ENCODE results near the gene PAK5.
"Not testable (repeated sequence)": the region's sequence is repeated elsewhere in the genome, so short reads cannot be mapped to it uniquely, and the experiment has no call there.

PAK5 gene

DNA sequence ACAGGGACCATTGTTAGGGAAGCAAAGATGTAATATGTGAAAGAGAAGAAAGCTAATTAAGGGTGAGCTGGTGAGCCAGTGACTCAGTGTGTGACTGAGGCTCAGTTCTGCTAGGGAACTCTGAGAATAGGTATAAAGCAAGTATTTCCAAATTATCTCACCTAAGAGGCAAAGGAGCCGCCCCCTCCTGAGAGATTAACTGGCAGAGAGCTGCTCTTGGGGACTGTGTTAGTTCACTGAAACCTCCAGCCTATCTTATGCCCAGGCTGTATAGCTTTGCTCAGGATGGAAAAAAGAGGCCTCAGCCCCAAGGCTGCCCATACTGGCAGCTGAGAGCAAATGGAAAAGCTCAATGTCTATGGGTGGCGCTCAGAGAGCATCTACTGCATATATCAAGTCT, 152.0 kb downstream of the PAK5 start:
- Mint-ChIP-seq H3K36me3 (ENCODE audit: low read depth) (no peaks in the 10 kb centered on the region), H3K4me3 (no peak overlapping the region), H3K4me1 (ENCODE audit: low read depth) (no peaks in the 10 kb centered on the region), H3K27ac (no peak overlapping the region), H3K27me3 (ENCODE audit: low read depth) (no peaks in the 10 kb centered on the region), H3K9me3 (no peaks in the 10 kb centered on the region)
- no peak for DNase-seq (ENCODE audit: low spot score)

DNA sequence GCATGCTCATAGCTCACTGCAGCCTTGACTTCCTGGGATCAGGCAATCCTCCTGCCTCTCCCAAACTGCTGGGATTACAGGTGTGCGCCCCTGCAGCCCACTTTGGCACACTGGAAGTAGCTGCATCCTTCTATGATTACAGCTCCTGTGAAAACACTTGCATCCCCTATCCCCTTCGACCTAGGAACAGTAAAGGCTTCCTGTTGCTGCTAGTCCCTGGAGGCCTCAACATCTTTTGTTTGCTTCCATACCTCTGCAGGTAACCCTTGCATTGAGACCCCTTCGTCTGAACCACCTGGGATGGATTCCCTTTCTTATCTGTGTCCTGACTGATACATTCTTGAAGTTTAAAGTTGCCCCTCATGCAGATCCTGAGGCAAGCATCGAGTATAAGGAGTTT, 152.4 kb downstream of the PAK5 start:
- DNase-seq (ENCODE audit: low spot score): no peak
- Mint-ChIP-seq H3K9me3 (no peaks in the 10 kb centered on the region), H3K36me3 (ENCODE audit: low read depth) (no peaks in the 10 kb centered on the region), H3K27ac (no peak overlapping the region), H3K4me3 (no peak overlapping the region), H3K4me1 (ENCODE audit: low read depth) (no peaks in the 10 kb centered on the region), H3K27me3 (ENCODE audit: low read depth) (no peaks in the 10 kb centered on the region)

DNA sequence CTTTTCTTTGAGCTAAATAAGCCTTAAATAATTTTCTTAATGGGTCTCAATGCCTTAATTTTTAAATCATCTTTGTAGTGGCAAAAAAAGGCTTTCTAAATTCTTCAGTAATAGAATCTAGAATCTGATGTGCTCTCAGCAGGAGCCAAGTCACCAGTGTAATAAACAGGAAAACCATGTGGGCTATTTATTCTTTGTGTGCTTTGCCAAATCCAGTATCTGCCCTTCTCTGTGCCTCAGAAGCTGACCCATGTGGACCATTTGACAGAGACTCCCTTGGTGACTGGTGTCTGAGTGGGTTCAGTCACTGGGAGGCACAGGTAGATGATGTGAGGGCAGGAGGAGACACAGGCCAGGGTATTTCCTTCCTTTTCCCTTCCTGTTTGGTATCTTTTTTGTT, 152.9 kb downstream of the PAK5 start:
- Mint-ChIP-seq H3K27me3 (ENCODE audit: low read depth) (no peaks in the 10 kb centered on the region), H3K27ac (no peak overlapping the region), H3K4me3 (no peak overlapping the region), H3K4me1 (ENCODE audit: low read depth) (no peaks in the 10 kb centered on the region), H3K36me3 (ENCODE audit: low read depth) (no peaks in the 10 kb centered on the region), H3K9me3 (no peaks in the 10 kb centered on the region)
- DNase-seq (ENCODE audit: low spot score): no peak

DNA sequence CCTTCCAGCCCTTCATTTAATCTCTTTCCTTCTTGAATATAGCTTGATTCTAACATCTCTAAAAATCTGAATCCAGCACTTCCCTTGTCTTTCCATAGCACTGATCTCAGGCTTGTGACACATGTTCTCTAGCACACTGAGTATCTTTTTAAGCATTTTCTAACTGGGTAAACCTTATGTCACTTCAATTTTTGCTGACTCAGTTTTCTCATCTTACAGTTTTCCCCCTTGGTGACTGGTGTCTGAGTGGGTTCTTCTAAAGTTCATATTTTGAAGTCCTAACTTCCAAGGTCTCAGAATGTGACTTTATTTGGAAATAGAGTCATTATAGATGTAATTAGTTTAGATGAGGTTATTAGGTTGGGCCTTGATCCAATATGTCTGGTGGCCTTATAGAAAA, 153.9 kb downstream of the PAK5 start:
- H3K27me3 Mint-ChIP-seq (ENCODE audit: low read depth): no peaks in the 10 kb centered on the region
- H3K27ac Mint-ChIP-seq: no peak overlapping the region
- no peak overlapping the region for H3K4me3 Mint-ChIP-seq
- H3K36me3 Mint-ChIP-seq (ENCODE audit: low read depth): no peaks in the 10 kb centered on the region
- no peaks in the 10 kb centered on the region for H3K4me1 Mint-ChIP-seq (ENCODE audit: low read depth)
- H3K9me3 Mint-ChIP-seq: no peaks in the 10 kb centered on the region
- no peak for DNase-seq (ENCODE audit: low spot score)

DNA sequence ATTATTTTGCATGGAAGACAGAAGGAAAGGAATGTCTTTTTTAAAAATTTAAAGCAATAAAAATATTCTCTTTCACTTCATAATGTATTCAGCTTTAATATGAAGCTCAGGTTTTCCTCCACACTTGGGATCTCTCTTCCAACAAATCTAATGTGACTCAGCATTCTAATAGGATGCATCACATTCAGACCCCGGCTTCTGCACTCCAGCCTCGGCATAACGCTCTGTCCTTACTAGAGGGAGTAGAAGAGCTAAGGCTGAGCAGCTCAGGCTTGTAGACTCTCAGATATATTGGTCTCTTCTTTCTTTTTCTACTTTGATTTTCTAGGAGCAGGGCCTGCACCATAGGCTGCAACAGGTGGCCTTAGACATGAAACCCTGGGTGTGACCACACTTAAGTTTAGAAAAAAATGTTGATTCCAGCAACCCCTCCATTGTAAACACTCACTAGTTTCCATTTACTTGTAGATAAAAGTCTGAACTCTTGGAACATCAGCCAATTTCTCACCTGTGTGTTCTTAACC, 161.7 kb downstream of the PAK5 start:
- DNase-seq (ENCODE audit: low spot score): no peak
- no peak overlapping the region for H3K27ac Mint-ChIP-seq
- H3K9me3 Mint-ChIP-seq: no peaks in the 10 kb centered on the region
- no peaks in the 10 kb centered on the region for H3K27me3 Mint-ChIP-seq (ENCODE audit: low read depth)
- H3K36me3 Mint-ChIP-seq (ENCODE audit: low read depth): no peaks in the 10 kb centered on the region
- H3K4me3 Mint-ChIP-seq: no peak overlapping the region
- no peaks in the 10 kb centered on the region for H3K4me1 Mint-ChIP-seq (ENCODE audit: low read depth)

DNA sequence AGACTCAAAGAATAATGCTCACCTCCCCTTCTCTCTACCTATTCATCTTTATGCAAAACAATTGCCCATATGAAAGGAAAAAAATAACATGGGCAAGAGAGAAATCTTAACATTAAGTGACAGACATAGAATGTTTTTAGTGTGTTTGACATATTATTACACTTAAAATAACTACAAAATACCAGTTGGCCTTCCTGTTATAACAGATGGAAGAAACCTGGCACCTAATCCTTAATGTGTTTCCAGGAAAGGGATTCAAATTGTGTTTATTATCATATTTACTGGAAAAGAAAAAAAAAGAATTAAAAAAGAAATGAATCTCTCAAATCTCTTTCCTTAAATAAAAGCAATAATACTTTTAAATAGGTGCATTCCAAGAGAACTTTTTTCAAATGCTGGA, 165.9 kb downstream of the PAK5 start:
- H3K36me3 Mint-ChIP-seq (ENCODE audit: low read depth): no peaks in the 10 kb centered on the region
- no peaks in the 10 kb centered on the region for H3K9me3 Mint-ChIP-seq
- no peak overlapping the region for H3K27ac Mint-ChIP-seq
- no peaks in the 10 kb centered on the region for H3K4me1 Mint-ChIP-seq (ENCODE audit: low read depth)
- no peak for DNase-seq (ENCODE audit: low spot score)
- no peak overlapping the region for H3K4me3 Mint-ChIP-seq
- no peaks in the 10 kb centered on the region for H3K27me3 Mint-ChIP-seq (ENCODE audit: low read depth)

DNA sequence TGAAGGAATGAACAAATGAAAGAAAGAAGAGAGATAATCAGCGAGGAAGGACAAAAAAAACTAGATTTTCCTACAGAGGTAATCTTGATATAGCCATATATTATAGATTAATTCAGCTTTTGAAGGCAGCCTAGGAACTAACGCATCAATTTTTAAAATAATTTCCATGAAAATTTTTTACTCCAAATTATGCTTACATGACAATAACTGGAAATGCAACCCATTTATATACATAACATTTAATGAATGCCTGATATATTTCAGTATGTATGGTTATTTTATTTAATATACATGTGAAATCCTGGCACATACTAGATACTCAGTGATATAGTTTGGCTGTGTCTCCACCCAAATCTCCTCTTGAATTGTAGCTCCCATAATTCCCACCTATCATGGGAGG, 166.8 kb downstream of the PAK5 start:
- no peak overlapping the region for H3K27ac Mint-ChIP-seq
- H3K9me3 Mint-ChIP-seq: no peaks in the 10 kb centered on the region
- H3K36me3 Mint-ChIP-seq (ENCODE audit: low read depth): no peaks in the 10 kb centered on the region
- no peaks in the 10 kb centered on the region for H3K4me1 Mint-ChIP-seq (ENCODE audit: low read depth)
- no peak overlapping the region for H3K4me3 Mint-ChIP-seq
- H3K27me3 Mint-ChIP-seq (ENCODE audit: low read depth): no peaks in the 10 kb centered on the region
- no peak for DNase-seq (ENCODE audit: low spot score)

DNA sequence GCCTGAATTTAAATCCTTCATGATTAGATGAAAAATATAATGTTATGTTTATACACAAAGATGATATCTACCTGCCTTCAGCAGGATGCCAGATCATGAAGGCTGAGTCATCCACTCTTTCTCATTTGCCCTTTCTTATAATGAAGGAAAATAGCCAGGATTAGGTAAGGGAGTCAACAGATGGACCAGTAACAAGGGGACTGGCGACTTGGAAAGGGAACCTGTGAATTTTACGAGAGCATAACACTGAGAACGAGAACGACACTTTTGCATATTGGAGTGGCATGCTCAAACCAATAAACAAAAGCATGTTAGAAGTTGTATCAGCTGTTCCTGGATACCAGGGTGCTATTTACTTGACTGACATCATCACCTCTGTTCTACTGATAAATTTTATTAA, 170.5 kb downstream of the PAK5 start:
- H3K9me3 Mint-ChIP-seq: no peaks in the 10 kb centered on the region
- H3K4me1 Mint-ChIP-seq (ENCODE audit: low read depth): no peaks in the 10 kb centered on the region
- no peaks in the 10 kb centered on the region for H3K27me3 Mint-ChIP-seq (ENCODE audit: low read depth)
- no peak for DNase-seq (ENCODE audit: low spot score)
- H3K4me3 Mint-ChIP-seq: no peak overlapping the region
- no peak overlapping the region for H3K27ac Mint-ChIP-seq
- H3K36me3 Mint-ChIP-seq (ENCODE audit: low read depth): no peaks in the 10 kb centered on the region

DNA sequence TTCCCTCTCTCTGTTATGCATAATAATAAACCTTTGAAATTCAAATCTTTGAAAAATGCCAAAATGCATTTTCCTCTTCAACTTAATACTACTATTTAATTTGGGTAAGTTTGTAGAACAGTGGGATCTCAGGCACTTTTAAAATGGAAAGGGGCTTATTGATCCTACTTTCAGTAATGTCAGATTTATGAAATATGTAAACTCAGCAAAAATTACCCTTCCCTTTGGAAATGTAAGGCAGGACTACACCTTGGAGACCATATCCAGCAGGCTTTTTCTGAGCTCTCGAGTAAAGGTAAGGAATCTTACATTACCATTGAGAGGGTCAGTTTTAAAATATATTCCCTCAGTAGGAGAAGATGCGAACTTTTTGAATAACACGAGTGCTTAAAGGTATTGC, 175.5 kb downstream of the PAK5 start:
- DNase-seq (ENCODE audit: low spot score): no peak
- no peaks in the 10 kb centered on the region for H3K27me3 Mint-ChIP-seq (ENCODE audit: low read depth)
- no peaks in the 10 kb centered on the region for H3K9me3 Mint-ChIP-seq
- no peaks in the 10 kb centered on the region for H3K36me3 Mint-ChIP-seq (ENCODE audit: low read depth)
- no peak overlapping the region for H3K27ac Mint-ChIP-seq
- no peak overlapping the region for H3K4me3 Mint-ChIP-seq
- H3K4me1 Mint-ChIP-seq (ENCODE audit: low read depth): no peaks in the 10 kb centered on the region

DNA sequence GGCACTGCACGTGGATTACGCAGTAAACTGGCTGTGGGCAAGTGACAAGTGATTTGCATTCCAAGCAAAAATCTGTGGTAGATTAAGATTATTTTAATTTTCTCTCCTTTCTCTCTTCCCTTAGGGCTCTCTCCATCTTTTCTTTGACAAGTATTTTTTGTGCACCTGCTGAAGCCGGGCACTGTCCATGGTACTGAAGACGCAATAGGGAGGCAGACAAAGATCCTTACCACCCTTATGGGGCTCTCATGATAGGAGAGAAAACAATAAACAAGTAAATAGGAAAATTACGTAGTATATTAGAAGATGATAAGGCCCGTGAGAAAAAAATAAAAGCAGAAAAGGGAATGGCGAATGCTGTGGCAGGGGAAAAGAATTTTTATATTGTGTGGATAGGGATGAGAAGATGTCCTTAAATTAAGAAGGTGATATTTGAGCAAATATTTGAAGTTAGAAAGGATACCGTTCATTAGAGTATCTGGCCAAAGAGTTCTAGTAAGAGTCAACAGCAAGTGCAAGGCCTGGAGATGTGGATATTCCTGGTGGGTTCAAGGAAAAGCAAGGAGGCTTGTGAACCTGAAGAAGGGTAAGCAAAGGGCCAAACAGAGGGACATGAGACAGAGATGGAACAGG, 178.5 kb downstream of the PAK5 start:
- Mint-ChIP-seq H3K27ac (no peak overlapping the region), H3K36me3 (ENCODE audit: low read depth) (no peaks in the 10 kb centered on the region), H3K27me3 (ENCODE audit: low read depth) (no peaks in the 10 kb centered on the region), H3K4me3 (no peak overlapping the region), H3K4me1 (ENCODE audit: low read depth) (no peaks in the 10 kb centered on the region), H3K9me3 (no peaks in the 10 kb centered on the region)
- no peak for DNase-seq (ENCODE audit: low spot score)

DNA sequence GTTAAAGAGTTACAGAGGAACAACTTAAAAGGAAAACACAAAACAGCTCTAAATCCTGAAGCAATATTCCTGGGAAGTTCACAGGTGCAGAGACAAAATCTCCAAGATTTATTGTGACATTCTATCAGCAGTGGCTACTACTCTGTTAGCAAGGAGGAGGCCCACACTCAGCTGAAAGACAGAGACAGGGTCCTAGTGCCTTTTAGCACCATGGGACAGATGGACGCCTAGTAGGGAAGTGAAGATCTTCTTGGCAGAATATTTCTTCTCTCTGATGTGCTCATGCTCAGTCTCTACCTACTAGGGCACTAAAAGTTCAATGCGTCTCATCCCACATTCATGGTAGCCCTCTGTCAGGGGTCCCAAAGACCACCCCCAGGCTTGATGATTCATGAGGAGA, 191.1 kb downstream of the PAK5 start:
- no peaks in the 10 kb centered on the region for H3K27me3 Mint-ChIP-seq (ENCODE audit: low read depth)
- no peaks in the 10 kb centered on the region for H3K9me3 Mint-ChIP-seq
- H3K4me3 Mint-ChIP-seq: no peak overlapping the region
- H3K27ac Mint-ChIP-seq: no peak overlapping the region
- no peaks in the 10 kb centered on the region for H3K36me3 Mint-ChIP-seq (ENCODE audit: low read depth)
- no peak for DNase-seq (ENCODE audit: low spot score)
- no peaks in the 10 kb centered on the region for H3K4me1 Mint-ChIP-seq (ENCODE audit: low read depth)

DNA sequence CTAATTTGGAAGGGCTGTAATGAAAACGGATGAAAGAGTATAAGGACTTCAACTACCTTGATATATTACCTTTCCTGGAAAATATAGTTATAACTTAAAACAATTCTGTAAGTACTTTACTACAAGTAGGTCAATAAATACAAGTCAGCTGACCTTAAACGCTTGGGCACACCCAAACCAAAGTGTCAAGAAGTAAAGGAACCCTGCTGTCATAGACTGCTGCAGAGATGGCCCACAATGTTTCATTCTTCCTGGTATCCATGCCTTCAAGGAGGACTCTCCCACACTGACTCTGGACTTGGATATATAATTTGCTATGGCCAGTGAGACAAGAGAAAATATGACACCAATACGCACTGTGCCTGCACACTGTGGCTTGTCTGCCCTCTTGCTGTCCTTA, 192.5 kb downstream of the PAK5 start:
- Mint-ChIP-seq H3K4me3 (no peak overlapping the region), H3K36me3 (ENCODE audit: low read depth) (no peaks in the 10 kb centered on the region), H3K27ac (no peak overlapping the region), H3K4me1 (ENCODE audit: low read depth) (no peaks in the 10 kb centered on the region), H3K9me3 (no peaks in the 10 kb centered on the region), H3K27me3 (ENCODE audit: low read depth) (no peaks in the 10 kb centered on the region)
- no peak for DNase-seq (ENCODE audit: low spot score)

DNA sequence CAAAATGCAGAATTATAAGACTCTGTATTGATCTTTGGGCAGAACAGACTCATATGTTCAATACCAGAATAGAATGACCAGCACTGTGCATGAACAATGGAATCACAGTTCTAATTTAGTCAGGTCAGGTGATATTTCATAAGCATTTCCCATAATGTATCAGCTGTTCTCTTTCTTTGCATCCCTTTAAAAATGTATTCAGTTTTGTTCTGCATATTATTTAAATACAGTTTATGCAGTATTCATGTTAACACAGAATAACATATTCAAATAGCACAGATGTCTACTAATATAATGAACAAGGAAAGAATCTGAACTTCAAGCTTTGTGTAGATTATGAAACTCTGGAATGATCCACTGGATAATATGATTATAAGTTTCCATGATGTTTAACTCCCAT, 196.0 kb downstream of the PAK5 start:
- Mint-ChIP-seq H3K27me3 (ENCODE audit: low read depth) (no peaks in the 10 kb centered on the region), H3K9me3 (no peaks in the 10 kb centered on the region), H3K27ac (no peak overlapping the region), H3K4me3 (no peak overlapping the region), H3K36me3 (ENCODE audit: low read depth) (no peaks in the 10 kb centered on the region), H3K4me1 (ENCODE audit: low read depth) (no peaks in the 10 kb centered on the region)
- DNase-seq (ENCODE audit: low spot score): no peak

DNA sequence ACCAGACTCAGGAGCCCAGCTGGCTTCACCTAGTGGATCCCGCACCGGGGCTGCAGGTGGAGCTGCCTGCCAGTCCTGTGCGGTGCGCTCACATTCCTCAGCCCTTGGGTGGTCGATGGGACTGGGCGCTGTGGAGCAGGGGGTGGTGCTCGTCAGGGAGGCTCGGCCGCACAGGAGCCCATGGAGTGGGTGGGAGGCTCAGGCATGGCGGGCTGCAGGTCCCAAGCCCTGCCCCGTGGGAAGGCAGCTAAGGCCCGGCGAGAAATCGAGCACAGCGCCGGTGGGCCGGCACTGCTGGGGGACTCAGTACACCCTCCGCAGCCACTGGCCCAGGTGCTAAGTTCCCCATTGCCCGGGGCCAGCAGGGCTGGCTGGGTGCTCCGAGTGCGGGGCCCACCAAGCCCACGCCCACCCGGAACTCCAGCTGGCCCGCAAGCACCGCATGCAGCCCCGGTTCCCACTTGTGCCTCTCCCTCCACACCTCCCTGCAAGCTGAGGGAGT, 197.3 kb downstream of the PAK5 start:
- not testable (repeated sequence) for H3K4me1 Mint-ChIP-seq (ENCODE audit: low read depth); H3K9me3 Mint-ChIP-seq; DNase-seq (ENCODE audit: low spot score); H3K36me3 Mint-ChIP-seq (ENCODE audit: low read depth); H3K27ac Mint-ChIP-seq; H3K27me3 Mint-ChIP-seq (ENCODE audit: low read depth); H3K4me3 Mint-ChIP-seq

DNA sequence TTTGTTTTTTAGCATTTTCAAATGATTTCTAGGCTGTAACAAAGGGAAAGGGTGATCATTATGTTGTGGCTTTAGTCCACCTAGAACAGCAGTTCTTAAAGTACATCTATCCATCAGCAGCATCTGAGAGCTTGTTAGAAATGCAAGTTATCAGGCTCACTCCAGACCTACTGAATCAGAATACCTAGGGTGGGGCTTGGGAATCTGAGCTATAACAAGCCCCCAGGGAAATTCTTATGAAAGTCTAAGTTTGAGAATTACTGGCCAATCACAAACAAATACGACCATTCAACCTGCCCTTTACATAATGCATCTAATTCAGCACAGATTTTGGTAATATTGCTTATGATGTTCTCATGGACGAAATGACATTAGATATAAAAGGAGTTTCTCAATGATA, 201.0 kb downstream of the PAK5 start:
- no peaks in the 10 kb centered on the region for H3K36me3 Mint-ChIP-seq (ENCODE audit: low read depth)

More for the DNA sequence above, 201.0 kb downstream of the PAK5 start:
- Mint-ChIP-seq H3K4me1 (ENCODE audit: low read depth) (no peaks in the 10 kb centered on the region), H3K27me3 (ENCODE audit: low read depth) (no peaks in the 10 kb centered on the region), H3K4me3 (no peak overlapping the region), H3K27ac (no peak overlapping the region), H3K9me3 (no peaks in the 10 kb centered on the region)
- DNase-seq (ENCODE audit: low spot score): no peak
